PC-3 (cell line): ENCODE results near the gene BFSP1.

Experiments used
- CTCF ChIP-seq: fragments of 300-600 bp; sonication (generic); conservative IDR thresholded peaks from 2 replicates; pipeline ENCODE4 v1.5.1; 2017; ENCODE audit warnings: antibody characterized with exemption, low read depth, mild to moderate bottlenecking, low read length
- EZH2 ChIP-seq: fragments of 300-600 bp; sonication (generic); IDR thresholded peaks from one replicate; pipeline ENCODE4 v1.6.1; 2017; ENCODE audit warnings: antibody characterized with exemption, mild to moderate bottlenecking, low read length; ENCODE audit not compliant: unreplicated experiment

GRCh38 chr20:17510548-17510947 lies 20.6 kb downstream of the BFSP1 start:
- TF ChIP-seq EZH2 (no peak), CTCF (no peak)
